A549 treated with Hydrocortisone at 1 μM for 4 hours (cell line): Measurements from ENCODE around the gene ERICH3. TPM values are rescaled to one million over a fixed set of nuclear protein-coding genes. Genes with fewer than 3 reads are reported as not detected.

Source experiments
- total RNA-seq: library from RNA; stranded (reverse); fragments of 200-300 nt; extraction: Qiagen RNA extraction; gene quantifications from 5 replicates; pipeline ENCODE4 v1.2.3, GENCODE V29; 2022

Gene ERICH3, protein sequence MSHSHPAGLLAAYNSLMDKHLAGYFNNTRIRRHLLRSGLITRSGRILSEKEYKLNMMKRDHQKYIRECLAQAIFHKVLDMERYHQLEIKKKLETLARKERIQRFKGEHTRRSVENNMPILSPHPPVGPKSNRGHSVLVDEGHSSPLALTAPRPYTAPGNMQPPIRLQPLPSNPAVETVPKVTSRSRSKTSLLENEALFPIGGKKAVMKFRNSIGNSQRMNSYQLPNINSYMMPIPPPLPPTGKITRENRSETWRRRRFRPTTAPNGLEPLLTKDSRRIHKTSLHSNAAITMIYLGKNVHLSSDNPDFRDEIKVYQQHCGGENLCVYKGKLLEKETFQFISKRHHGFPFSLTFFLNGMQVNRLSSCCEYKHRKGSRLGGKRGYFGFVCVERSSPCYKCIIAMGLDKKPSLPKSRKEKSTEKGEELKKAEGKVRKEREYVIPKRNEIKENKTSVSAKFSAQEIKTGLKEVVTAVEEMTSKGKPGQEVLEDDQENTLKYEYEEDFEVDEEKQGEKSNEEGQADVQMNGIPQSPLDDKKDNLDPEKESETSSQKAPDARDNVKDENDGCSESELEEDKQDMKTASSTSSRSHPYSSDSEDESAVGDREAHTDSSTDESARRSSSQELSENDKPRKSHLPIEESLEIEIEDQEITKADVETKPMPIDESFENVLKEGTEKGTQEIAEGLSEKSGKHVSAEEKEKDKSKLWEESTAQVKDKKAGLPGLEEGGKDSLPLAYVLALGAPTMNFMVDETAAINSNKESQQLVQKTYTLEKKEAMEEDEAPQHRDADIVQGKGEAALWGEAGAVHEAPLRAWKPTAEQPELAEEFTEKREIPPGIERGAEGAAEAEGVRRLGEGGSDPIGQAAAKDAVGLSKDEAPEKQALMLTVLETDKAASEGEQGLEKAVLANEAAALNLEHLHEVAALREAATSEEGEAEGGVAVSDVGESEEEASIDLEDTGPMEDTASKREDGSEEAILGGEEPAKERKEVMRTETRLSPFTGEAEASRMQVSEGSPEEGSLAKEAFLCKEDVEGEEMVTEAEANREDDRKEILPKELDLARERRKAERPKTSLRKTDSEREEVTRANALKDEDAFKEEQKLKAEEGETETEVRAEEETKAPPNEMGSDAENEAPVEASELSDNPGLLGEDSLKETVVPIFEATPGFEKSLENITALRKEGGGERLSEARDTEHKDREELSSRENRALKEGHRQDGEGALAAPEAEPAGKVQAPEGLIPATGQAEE (N-terminal part only)
- total RNA-seq: not detected in 5 replicates

DNA sequence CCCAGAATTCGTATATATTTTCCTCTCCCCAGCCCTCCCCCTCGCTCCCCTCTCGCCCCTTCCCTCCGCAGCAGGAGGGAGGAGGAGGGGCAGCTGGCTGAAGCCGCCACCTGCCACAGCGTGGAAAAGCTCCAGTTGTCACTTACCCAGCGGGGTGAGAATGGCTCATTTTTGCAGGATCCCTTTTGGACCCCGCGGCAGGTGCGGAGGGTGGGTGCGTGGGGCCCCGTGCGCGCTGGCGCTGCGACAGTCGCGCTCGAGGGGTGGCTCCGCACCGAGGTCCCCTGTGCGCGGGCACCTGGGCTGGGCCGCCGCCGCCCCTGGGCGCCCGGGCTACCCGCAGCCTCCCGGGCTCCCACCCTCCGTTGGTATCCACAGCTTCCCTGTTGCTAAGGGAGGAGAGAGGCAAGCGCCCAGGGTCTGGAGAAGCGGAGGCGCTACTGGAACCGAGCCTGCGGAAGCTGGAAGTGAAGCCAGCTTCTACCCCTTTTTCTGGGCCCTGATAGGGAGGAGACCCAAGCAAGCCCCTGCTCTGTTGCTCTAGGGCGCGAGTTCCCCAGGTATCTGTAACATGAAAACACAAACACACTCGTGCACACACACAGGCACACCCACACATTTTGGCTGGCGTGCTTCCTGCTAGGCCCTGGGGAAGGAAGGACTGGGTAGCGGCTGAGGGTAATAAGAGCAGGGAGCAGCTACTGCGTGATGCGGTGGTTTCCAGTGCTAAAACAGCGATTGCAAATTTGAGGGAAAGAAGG, at the start of gene ERICH3:
Gene ERICH3, minus strand, starts transcription at position 442 of the 761 bp plus-strand sequence. Its CDS starts 273 bp downstream, at position 169.

Other genes starting within 250 kb of the ERICH3 start
- gene LRRC53, start 161.2 kb downstream of the ERICH3 start, total RNA-seq: not detected in 5 replicates
- gene CRYZ, start 59.3 kb upstream of the ERICH3 start, total RNA-seq: 73.4 to 87.8 TPM (median 83.5 TPM) in 5 replicates
- gene TYW3, start 59.4 kb upstream of the ERICH3 start, total RNA-seq: 15.7 to 18.0 TPM (median 16.9 TPM) in 5 replicates